GM12892 (cell line): ENCODE results near the gene OGFOD1.

ENCODE experiments used
- POLR2A ChIP-seq: IDR thresholded peaks from 2 replicates; pipeline ENCODE4 v1.6.1; 2011; ENCODE audit warnings: low read depth, low read length, control low read depth
- POLR2AphosphoS5 ChIP-seq: IDR thresholded peaks from 2 replicates; pipeline ENCODE4 v1.6.1; 2011; ENCODE audit warnings: low read depth, low read length, control low read depth
- TAF1 ChIP-seq: IDR thresholded peaks from 2 replicates; pipeline ENCODE4 v1.6.1; 2011; ENCODE audit warnings: low read depth, mild to moderate bottlenecking, control low read depth, low read length, borderline replicate concordance

DNA sequence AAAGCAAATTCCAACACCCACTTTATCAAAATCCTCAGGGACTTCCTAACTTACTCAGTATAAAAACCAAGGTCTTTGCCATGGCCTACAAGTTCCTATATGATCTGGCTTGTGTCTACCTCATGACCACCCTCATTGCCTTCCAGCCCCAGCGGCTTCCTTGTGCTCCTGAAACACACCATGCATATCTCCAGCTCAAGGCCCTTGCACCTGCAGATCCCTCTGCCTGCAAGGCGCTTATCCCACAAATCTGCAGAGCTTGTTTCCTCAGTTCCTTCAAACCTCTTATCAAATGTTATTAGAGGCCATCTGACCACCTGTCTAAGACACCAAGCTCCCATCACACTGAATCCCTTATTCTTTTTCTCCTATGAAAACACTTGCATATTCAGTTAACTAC is 65.9 kb downstream of the OGFOD1 start:
- TF ChIP-seq TAF1 (no peak), POLR2A (no peak), POLR2AphosphoS5 (no peak)
